SK-N-SH (cell line): ENCODE data around the gene TES. TPM values are rescaled to one million over a fixed set of nuclear protein-coding genes. Genes with fewer than 3 reads are reported as not detected.

Experiments used
- CTCF ChIA-PET: fragments of 300-600, 350-600 bp; formaldehyde crosslinking; extraction: SDS; loops from one replicate; lab custom pipeline; 2021; lab: Yijun Ruan, JAX
- POLR2A ChIA-PET: fragments of 350-600 bp; sonication (Branson Sonifier 250); formaldehyde crosslinking; extraction: SDS; loops from one replicate; lab custom pipeline; 2020; ENCODE audit warnings: antibody characterized with exemption, inconsistent platforms; lab: Yijun Ruan, JAX
- DNase-seq: peaks from one replicate; pipeline ENCODE4 v3.0.0; 2012
- H2AFZ ChIP-seq: fragments of 200-600 bp; sonication (generic); 2 replicates; pipeline ENCODE4 v1.8.1; 2016; ENCODE audit warnings: antibody characterized with exemption, mild to moderate bottlenecking, low read depth
- H3F3A ChIP-seq: fragments of 200-600 bp; sonication (generic); replicated peaks from 2 replicates; pipeline ENCODE3; 2016; ENCODE audit warnings: antibody characterized with exemption, mild to moderate bottlenecking; ENCODE audit not compliant: insufficient read depth
- H3K27ac ChIP-seq, 2 experiments: fragments of 200-500 bp in 1 of 2; fragments of 200-600 bp in 1 of 2; sonication (Bioruptor generic) in 1 of 2; sonication (generic), shearing (Covaris generic) in 1 of 2; 2 replicates each; pipeline versions ENCODE4 v1.5.1 to v1.6.1; 2014 to 2016; ENCODE audit warnings: low read depth in 2 of 2, inconsistent platforms in 1 of 2, low read length in 1 of 2, mild to moderate bottlenecking in 1 of 2, mixed read lengths in 1 of 2
- H3K27me3 ChIP-seq: fragments of 200-600 bp; sonication (generic), shearing (Covaris generic); 2 replicates; pipeline ENCODE4 v1.6.1; 2016; ENCODE audit warnings: mixed run types; ENCODE audit not compliant: insufficient read depth
- H3K36me3 ChIP-seq, 2 experiments: fragments of 200-500 bp in 1 of 2; fragments of 200-600 bp in 1 of 2; sonication (Bioruptor generic) in 1 of 2; sonication (generic) in 1 of 2; replicated peaks in 1 of 2; 2 replicates each; pipeline versions ENCODE3 to v1.5.1; 2014 to 2016; ENCODE audit warnings: low read length in 1 of 2, mild to moderate bottlenecking in 1 of 2; ENCODE audit not compliant: insufficient read depth in 2 of 2, control insufficient read depth in 1 of 2
- H3K4me1 ChIP-seq, 2 experiments: fragments of 200-500 bp in 1 of 2; fragments of 200-600 bp in 1 of 2; sonication (Bioruptor generic) in 1 of 2; sonication (generic), shearing (Covaris generic) in 1 of 2; 2 replicates each; pipeline versions ENCODE4 v1.5.1 to v1.6.1; 2014 to 2016; ENCODE audit warnings: low read depth in 1 of 2, low read length in 1 of 2, mixed run types in 1 of 2; ENCODE audit not compliant: insufficient read depth in 2 of 2, control insufficient read depth in 1 of 2
- H3K4me2 ChIP-seq: fragments of 200-600 bp; sonication (generic), shearing (Covaris generic); 2 replicates; pipeline ENCODE4 v1.6.1; 2017; ENCODE audit warnings: mixed run types
- H3K4me3 ChIP-seq, 2 experiments: fragments of 200-500 bp in 1 of 2; fragments of 200-600 bp in 1 of 2; sonication (Bioruptor generic) in 1 of 2; sonication (generic), shearing (Covaris generic) in 1 of 2; 2 replicates each; pipeline versions ENCODE4 v1.5.1 to v1.8.1; 2014 to 2016; ENCODE audit warnings: low read depth in 2 of 2, inconsistent platforms in 1 of 2, low read length in 1 of 2, mild to moderate bottlenecking in 1 of 2, mixed read lengths in 1 of 2, moderate library complexity in 1 of 2
- H3K79me2 ChIP-seq: fragments of 200-600 bp; sonication (generic); 2 replicates; pipeline ENCODE4 v1.8.1; 2017; ENCODE audit warnings: mild to moderate bottlenecking; ENCODE audit not compliant: insufficient read depth
- H3K9ac ChIP-seq: fragments of 200-600 bp; sonication (generic); 2 replicates; pipeline ENCODE4 v1.6.1; 2017; ENCODE audit warnings: mixed run types
- H3K9me2 ChIP-seq: fragments of 200-600 bp; sonication (generic); 2 replicates; pipeline ENCODE4 v1.6.1; 2017; ENCODE audit warnings: mixed run types
- H3K9me3 ChIP-seq: fragments of 200-600 bp; sonication (generic); 2 replicates; pipeline ENCODE4 v1.6.1; 2017; ENCODE audit warnings: mixed run types, mild to moderate bottlenecking, moderate library complexity
- H4K20me1 ChIP-seq: fragments of 200-600 bp; sonication (generic); 2 replicates; pipeline ENCODE4 v1.6.1; 2017; ENCODE audit warnings: mild to moderate bottlenecking, mixed run types; ENCODE audit not compliant: insufficient read depth
- CTCF ChIP-seq: fragments of 200-600 bp; sonication (generic); IDR thresholded peaks from 2 replicates; pipeline ENCODE4 v1.6.1; 2017; ENCODE audit warnings: antibody characterized with exemption, mild to moderate bottlenecking, moderate library complexity
- ELF1 ChIP-seq: IDR thresholded peaks from 2 replicates; pipeline ENCODE4 v1.4.0; 2012
- EP300 ChIP-seq, 2 experiments: IDR thresholded peaks; 2 replicates each; pipeline versions ENCODE4 v1.4.0 to v1.6.1; 2012; ENCODE audit warnings: borderline replicate concordance in 1 of 2, low read depth in 1 of 2, low read length in 1 of 2
- FOSL2 ChIP-seq: IDR thresholded peaks from 2 replicates; pipeline ENCODE4 v1.4.0; 2012; ENCODE audit warnings: low read depth, mild to moderate bottlenecking, moderate library complexity, borderline replicate concordance
- FOXM1 ChIP-seq: IDR thresholded peaks from 2 replicates; pipeline ENCODE4 v1.4.0; 2012; ENCODE audit warnings: low read depth, mild to moderate bottlenecking
- MEF2A ChIP-seq: IDR thresholded peaks from 2 replicates; pipeline ENCODE4 v1.4.0; 2012; ENCODE audit warnings: low read depth, borderline replicate concordance
- NFIC ChIP-seq: IDR thresholded peaks from 2 replicates; pipeline ENCODE4 v1.4.0; 2012; ENCODE audit warnings: borderline replicate concordance
- NRF1 ChIP-seq: IDR thresholded peaks from 2 replicates; pipeline ENCODE4 v1.6.1; 2012; ENCODE audit warnings: low read depth, mild to moderate bottlenecking, low read length
- RCOR1 ChIP-seq: fragments of 150-350 bp; IDR thresholded peaks from 2 replicates; pipeline ENCODE4 v1.6.1; 2017; ENCODE audit warnings: antibody characterized with exemption, low read length
- SIN3A ChIP-seq: IDR thresholded peaks from 2 replicates; pipeline ENCODE4 v1.6.1; 2012; ENCODE audit warnings: low read depth, mild to moderate bottlenecking, low read length, moderate library complexity, borderline replicate concordance
- SMC3 ChIP-seq: IDR thresholded peaks from 2 replicates; pipeline ENCODE4 v1.6.1; 2012; ENCODE audit warnings: low read depth, low read length, improper control_type of control experiment
- TCF12 ChIP-seq: IDR thresholded peaks from 2 replicates; pipeline ENCODE4 v1.4.0; 2012
- ZBTB33 ChIP-seq: IDR thresholded peaks from 2 replicates; pipeline ENCODE4 v1.4.0; 2012; ENCODE audit warnings: low read depth, borderline replicate concordance
- WGBS: methylation state at CpG from one replicate; pipeline ENCODE4 v1.1.6; 2017; ENCODE audit warnings: low lambda C conversion rate; 5-methylcytosine and 5-hydroxymethylcytosine counted together
- polyA plus RNA-seq, 3 experiments: library from polyadenylated mRNA; depleted of rRNA; stranded (reverse); fragments of >200 nt; gene quantifications; 2 replicates each; pipeline ENCODE4 v1.2.3, GENCODE V29; 2012
- TF ChIP-seq, protein P1 (sequence below): IDR thresholded peaks from 2 replicates; pipeline ENCODE4 v1.4.0; 2012; ENCODE audit warnings: low read depth, borderline replicate concordance
- TF ChIP-seq, protein P2 (sequence below): IDR thresholded peaks from 2 replicates; pipeline ENCODE4 v1.6.1; 2012; ENCODE audit warnings: mild to moderate bottlenecking, low read depth, low read length, moderate library complexity
- TF ChIP-seq, protein P3 (sequence below): fragments of 150-350 bp; IDR thresholded peaks from 2 replicates; pipeline ENCODE4 v1.6.1; 2016; ENCODE audit warnings: mild to moderate bottlenecking, low read depth, low read length
- TF ChIP-seq, protein P4 (sequence below): IDR thresholded peaks from 2 replicates; pipeline ENCODE4; 2012
- TF ChIP-seq, protein P5 (sequence below): fragments of 150-350 bp; IDR thresholded peaks from 2 replicates; pipeline ENCODE4 v1.6.1; 2017; ENCODE audit warnings: antibody characterized with exemption, low read length, low read depth, borderline replicate concordance

TES gene
- polyA plus RNA-seq, 1 of the 3 experiments (the other 2 are of a cell fraction) = 9.5 TPM

- no peak for TF ChIP-seq RCOR1
- TF ChIP-seq, all 33 proteins: peak for 0
Observed at GRCh38 chr7:116232350-116232749, 22.0 kb downstream of the TES start (continued).

DNA sequence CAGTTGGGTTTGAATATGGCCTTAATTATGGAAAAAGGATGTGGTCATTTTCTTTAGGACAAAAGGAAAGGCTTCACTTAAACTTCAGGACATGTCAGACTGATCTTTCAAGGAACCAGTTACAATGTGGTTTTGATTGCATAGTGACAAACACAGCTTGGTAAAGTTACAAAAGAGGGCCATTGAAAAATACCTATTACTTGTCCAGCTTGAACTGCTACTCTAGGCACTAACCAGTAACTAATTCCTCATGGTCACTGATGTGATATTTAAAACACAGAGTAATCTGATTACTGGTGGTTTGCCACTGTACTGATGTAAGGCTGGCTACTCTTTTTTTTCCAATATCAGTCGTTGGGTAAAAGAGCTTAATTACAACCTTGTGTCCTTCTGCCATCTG is 22.6 kb downstream of the TES start:
- Histone ChIP-seq H3F3A (peaks cover 19% of the 10 kb centered on the region), H3K4me3 (no peak overlapping the region), H3K27me3 (no peaks in the 10 kb centered on the region), H3K27ac (peak overlapping the region; percentile 35 to 43; a peak in 3 of 4 replicates), H3K9me3 (no peaks in the 10 kb centered on the region), H3K9me2 (no peaks in the 10 kb centered on the region), H3K79me2 (no peaks in the 10 kb centered on the region), H3K36me3 (peaks cover 0 to 11% of the 10 kb centered on the region in 2 experiments), H3K4me2 (no peak overlapping the region), H4K20me1 (no peaks in the 10 kb centered on the region), H3K4me1 (peaks cover 36 to 41% of the 10 kb centered on the region in 2 experiments; a peak in 3 of 4 replicates), H3K9ac (no peak overlapping the region), H2AFZ (no peak overlapping the region)
- no peak for DNase-seq
- CTCF ChIA-PET = interaction anchor here (0.9 to 14.7 kb wide), 13 partner anchors 13 to 570 kb away, joined by 3 to 428 read pairs (median 10); partner anchors contain the start of gene TES
- POLR2A ChIA-PET = interaction anchor here (1.3 kb wide), 1 partner anchor 22 kb away, joined by 5 read pairs; the partner anchor contains the start of gene TES
- 56% methylated on average over 1 of the region's 1 CpG for WGBS
- TF ChIP-seq, protein P1, sequence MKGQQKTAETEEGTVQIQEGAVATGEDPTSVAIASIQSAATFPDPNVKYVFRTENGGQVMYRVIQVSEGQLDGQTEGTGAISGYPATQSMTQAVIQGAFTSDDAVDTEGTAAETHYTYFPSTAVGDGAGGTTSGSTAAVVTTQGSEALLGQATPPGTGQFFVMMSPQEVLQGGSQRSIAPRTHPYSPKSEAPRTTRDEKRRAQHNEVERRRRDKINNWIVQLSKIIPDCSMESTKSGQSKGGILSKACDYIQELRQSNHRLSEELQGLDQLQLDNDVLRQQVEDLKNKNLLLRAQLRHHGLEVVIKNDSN = no peak
- TF ChIP-seq ELF1 = no peak
- TF ChIP-seq SMC3 = no peak
- TF ChIP-seq, protein P2, sequence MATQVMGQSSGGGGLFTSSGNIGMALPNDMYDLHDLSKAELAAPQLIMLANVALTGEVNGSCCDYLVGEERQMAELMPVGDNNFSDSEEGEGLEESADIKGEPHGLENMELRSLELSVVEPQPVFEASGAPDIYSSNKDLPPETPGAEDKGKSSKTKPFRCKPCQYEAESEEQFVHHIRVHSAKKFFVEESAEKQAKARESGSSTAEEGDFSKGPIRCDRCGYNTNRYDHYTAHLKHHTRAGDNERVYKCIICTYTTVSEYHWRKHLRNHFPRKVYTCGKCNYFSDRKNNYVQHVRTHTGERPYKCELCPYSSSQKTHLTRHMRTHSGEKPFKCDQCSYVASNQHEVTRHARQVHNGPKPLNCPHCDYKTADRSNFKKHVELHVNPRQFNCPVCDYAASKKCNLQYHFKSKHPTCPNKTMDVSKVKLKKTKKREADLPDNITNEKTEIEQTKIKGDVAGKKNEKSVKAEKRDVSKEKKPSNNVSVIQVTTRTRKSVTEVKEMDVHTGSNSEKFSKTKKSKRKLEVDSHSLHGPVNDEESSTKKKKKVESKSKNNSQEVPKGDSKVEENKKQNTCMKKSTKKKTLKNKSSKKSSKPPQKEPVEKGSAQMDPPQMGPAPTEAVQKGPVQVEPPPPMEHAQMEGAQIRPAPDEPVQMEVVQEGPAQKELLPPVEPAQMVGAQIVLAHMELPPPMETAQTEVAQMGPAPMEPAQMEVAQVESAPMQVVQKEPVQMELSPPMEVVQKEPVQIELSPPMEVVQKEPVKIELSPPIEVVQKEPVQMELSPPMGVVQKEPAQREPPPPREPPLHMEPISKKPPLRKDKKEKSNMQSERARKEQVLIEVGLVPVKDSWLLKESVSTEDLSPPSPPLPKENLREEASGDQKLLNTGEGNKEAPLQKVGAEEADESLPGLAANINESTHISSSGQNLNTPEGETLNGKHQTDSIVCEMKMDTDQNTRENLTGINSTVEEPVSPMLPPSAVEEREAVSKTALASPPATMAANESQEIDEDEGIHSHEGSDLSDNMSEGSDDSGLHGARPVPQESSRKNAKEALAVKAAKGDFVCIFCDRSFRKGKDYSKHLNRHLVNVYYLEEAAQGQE = no peak
- no peak for TF ChIP-seq SIN3A
- TF ChIP-seq ZBTB33 = no peak
- TF ChIP-seq, protein P3, sequence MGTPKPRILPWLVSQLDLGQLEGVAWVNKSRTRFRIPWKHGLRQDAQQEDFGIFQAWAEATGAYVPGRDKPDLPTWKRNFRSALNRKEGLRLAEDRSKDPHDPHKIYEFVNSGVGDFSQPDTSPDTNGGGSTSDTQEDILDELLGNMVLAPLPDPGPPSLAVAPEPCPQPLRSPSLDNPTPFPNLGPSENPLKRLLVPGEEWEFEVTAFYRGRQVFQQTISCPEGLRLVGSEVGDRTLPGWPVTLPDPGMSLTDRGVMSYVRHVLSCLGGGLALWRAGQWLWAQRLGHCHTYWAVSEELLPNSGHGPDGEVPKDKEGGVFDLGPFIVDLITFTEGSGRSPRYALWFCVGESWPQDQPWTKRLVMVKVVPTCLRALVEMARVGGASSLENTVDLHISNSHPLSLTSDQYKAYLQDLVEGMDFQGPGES = no peak
- TF ChIP-seq NFIC = no peak
- no peak for TF ChIP-seq NRF1
- TF ChIP-seq CTCF = no peak
- no peak for TF ChIP-seq EP300 (IDR thresholded peaks at IDR 0.05; ENCODE audit: borderline replicate concordance in 1 of 2, low read depth in 1 of 2, low read length in 1 of 2)
- TF ChIP-seq, protein P4, sequence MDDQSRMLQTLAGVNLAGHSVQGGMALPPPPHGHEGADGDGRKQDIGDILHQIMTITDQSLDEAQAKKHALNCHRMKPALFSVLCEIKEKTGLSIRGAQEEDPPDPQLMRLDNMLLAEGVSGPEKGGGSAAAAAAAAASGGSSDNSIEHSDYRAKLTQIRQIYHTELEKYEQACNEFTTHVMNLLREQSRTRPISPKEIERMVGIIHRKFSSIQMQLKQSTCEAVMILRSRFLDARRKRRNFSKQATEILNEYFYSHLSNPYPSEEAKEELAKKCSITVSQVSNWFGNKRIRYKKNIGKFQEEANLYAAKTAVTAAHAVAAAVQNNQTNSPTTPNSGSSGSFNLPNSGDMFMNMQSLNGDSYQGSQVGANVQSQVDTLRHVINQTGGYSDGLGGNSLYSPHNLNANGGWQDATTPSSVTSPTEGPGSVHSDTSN = no peak
- TF ChIP-seq RCOR1 = no peak
- TF ChIP-seq FOSL2 = no peak
- TF ChIP-seq, protein P5, sequence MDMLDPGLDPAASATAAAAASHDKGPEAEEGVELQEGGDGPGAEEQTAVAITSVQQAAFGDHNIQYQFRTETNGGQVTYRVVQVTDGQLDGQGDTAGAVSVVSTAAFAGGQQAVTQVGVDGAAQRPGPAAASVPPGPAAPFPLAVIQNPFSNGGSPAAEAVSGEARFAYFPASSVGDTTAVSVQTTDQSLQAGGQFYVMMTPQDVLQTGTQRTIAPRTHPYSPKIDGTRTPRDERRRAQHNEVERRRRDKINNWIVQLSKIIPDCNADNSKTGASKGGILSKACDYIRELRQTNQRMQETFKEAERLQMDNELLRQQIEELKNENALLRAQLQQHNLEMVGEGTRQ = no peak
- no peak for TF ChIP-seq MEF2A
- no peak for TF ChIP-seq FOXM1
- no peak for TF ChIP-seq TCF12
